Measurements from ENCODE around the gene LAMA3.

Gene LAMA3

GRCh38 chr18:23669804-23670405, 19.3 kb upstream of the LAMA3 start:
- DNase-seq (ENCODE audit: low read depth): no peak

GRCh38 chr18:23671564-23671963, 17.7 kb upstream of the LAMA3 start:
- DNase-seq (ENCODE audit: low read depth): no peak

GRCh38 chr18:23673725-23674124, 15.5 kb upstream of the LAMA3 start:
- DNase-seq (ENCODE audit: low read depth): no peak

- DNase-seq (ENCODE audit: low read depth): no peak
Observed at GRCh38 chr18:23675236-23675635, 14.0 kb upstream of the LAMA3 start.

GRCh38 chr18:23675896-23676295, 13.4 kb upstream of the LAMA3 start:
- DNase-seq (ENCODE audit: low read depth): no peak

GRCh38 chr18:23682045-23682444, 7.2 kb upstream of the LAMA3 start:
- DNase-seq (ENCODE audit: low read depth): no peak

GRCh38 chr18:23682472-23682871, 6.8 kb upstream of the LAMA3 start:
- DNase-seq (ENCODE audit: low read depth): no peak

GRCh38 chr18:23683155-23683554, 6.1 kb upstream of the LAMA3 start:
- no peak for DNase-seq (ENCODE audit: low read depth)

GRCh38 chr18:23683671-23684070, 5.6 kb upstream of the LAMA3 start:
- no peak for DNase-seq (ENCODE audit: low read depth)

GRCh38 chr18:23684515-23685197, 4.6 kb upstream of the LAMA3 start:
- no peak for DNase-seq (ENCODE audit: low read depth)

- no peak for DNase-seq (ENCODE audit: low read depth)
Observed at GRCh38 chr18:23688528-23688927, 725 bp upstream of the LAMA3 start.

- DNase-seq (ENCODE audit: low read depth): no peak
Observed at GRCh38 chr18:23689616-23690504, 607 bp downstream of the LAMA3 start.

GRCh38 chr18:23690505-23691068, 1.3 kb downstream of the LAMA3 start:
- no peak for DNase-seq (ENCODE audit: low read depth)

- no peak for DNase-seq (ENCODE audit: low read depth)
Observed at GRCh38 chr18:23693846-23694245, 4.6 kb downstream of the LAMA3 start.

GRCh38 chr18:23694637-23695430, 5.6 kb downstream of the LAMA3 start:
- DNase-seq (ENCODE audit: low read depth): no peak

GRCh38 chr18:23701017-23701416, 11.8 kb downstream of the LAMA3 start:
- no peak for DNase-seq (ENCODE audit: low read depth)

GRCh38 chr18:23701544-23702064, 12.4 kb downstream of the LAMA3 start:
- no peak for DNase-seq (ENCODE audit: low read depth)

GRCh38 chr18:23702606-23703005, 13.4 kb downstream of the LAMA3 start:
- DNase-seq (ENCODE audit: low read depth): no peak

- DNase-seq (ENCODE audit: low read depth): no peak
Observed at GRCh38 chr18:23703057-23703986, 14.1 kb downstream of the LAMA3 start.

- no peak for DNase-seq (ENCODE audit: low read depth)
Observed at GRCh38 chr18:23703987-23704384, 14.7 kb downstream of the LAMA3 start.
